ENCODE results near the gene FAM135A.
A peak's percentile ranks its signal among the peaks of the same experiment; 100 is the strongest.
"Not testable (repeated sequence)": the region's sequence is repeated elsewhere in the genome, so short reads cannot be mapped to it uniquely, and the experiment has no call there.

Gene FAM135A

DNA sequence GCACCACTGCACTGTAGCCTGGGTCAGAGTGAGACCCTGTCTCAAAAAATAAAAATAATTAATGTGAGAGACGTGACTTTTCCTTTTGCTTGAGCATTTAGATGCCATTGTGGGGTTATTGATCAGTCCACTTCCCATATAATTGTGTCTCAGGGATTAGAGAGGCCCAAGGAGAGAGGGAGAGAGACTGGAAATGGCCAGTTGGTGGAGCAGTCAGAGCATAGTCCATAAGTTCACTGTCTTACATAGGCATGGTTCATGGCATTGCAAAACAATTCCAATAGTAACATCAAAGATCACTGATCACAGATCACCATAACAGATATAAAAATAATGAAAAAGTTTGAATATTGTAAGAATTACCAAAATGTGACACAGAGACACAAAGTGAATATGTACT, 138.3 kb downstream of the FAM135A start:
- DNase-seq: no peak

DNA sequence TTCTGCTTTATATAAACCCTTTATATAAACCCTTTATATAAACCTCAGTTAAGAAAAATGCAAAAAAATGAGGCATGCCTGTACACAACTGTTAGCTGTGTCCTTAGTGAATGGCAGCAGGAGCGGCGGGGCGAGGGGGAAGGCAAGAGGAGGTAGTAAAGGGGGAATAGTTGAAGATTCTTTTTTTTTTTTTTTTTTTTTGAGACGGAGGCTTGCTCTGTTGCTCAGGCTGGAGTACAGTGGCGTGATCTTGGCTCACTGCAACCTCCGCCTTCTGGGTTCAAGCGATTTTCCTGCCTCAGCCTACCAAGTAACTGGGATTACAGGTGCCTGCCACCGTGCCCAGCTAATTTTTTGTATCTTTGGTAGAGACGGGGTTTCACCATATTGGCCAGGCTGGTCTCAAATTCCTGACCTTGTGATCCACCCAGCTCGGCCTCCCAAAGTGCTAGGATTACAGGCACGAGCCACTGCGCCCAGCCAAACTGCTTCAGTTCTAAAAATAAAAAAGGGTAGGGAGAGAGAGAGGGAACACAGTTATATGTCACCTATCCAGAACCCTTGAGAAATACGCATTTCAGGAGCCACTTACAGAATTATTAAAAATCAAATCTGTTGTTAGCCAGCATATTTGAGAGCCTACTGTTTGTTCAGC, 139.1 kb downstream of the FAM135A start:
- not testable (repeated sequence) for DNase-seq

DNA sequence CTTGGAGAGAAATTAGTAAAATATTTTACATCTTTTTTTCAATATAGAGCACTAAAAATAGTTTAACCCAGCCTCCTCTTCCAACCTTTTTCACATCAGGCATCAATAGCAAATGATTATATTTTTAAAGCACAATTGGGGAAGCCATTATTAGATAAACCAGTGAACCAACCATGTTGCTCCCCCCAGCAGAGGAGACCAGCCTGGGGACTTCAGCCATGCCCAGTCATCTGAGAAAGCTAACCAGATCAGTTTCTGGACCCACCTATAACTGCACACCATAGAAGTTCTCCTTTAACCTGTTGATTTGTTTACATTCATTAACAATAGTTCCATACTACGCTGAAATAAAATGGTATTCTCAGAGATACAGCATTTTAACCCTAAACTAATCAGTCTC, 139.7 kb downstream of the FAM135A start:
- DNase-seq: no peak

- no peak for DNase-seq
Observed at GRCh38 chr6:70557998-70558397, 144.7 kb downstream of the FAM135A start.

DNA sequence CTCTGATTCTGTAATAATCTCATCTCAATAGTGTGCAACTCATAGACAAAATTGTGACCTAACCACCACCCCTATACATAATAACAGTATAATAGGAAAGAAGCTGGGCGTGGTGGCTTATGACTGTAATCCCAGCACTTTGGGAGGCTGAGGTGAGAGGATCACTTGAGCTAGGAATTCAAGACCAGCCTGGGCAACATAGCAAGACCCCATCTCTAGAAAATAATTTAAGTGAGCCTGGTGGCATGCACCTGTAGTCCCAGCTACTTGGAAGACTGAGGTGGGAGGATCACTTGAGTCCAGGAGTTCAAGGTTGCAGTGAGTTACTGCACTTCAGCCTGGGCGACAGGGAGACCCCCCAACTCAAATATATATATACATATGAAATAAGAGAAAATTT, 149.1 kb downstream of the FAM135A start:
- not testable (repeated sequence) for DNase-seq

DNA sequence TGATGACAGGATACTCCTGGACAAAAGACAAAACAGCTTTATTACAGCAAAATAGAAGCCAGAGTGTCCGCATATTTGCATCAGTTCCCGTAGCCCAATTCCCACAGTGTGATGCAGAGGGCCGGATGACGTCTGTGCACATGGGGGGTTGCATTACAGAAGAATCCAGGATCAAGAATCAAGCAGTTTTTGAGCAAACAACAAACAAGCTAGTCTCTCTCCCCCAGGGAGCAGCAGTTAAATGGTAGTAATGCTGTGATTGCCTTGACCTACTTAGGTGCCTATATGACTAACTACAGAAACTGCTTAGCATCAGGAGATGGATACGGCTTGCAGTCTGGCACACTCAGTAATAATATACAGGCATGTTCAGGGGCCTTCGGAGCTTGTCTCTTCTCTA, 150.2 kb downstream of the FAM135A start:
- DNase-seq: no peak

GRCh38 chr6:70566751-70567382, 153.6 kb downstream of the FAM135A start, which contains the start of gene SDHAF4:
TSS of gene SDHAF4 (plus strand) at chr6:70566930. CDS start at chr6:70566941, 11 bp downstream.
- peak; percentile 94 for DNase-seq

DNA sequence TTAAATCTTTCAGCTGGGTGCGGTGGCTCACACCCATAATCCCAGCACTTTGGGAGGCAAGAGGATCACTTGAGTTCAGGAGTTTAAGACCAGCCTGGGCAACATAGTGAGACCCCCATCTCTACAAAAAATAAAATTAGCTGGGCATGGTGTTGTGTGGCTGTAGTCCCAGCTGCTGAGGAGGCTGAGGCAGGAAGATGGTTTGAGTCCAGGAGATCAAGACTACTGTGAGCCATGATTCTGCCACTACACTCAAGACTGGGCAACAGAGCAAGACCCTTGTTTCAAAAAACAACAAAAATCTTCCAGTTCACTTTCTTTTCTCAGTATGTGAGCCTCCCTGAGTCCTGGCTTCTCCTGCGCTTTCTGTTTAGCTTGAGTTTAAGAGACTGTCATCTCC, 161.3 kb downstream of the FAM135A start:
- DNase-seq: no peak

- no peak for DNase-seq
Observed at GRCh38 chr6:70575899-70576495, 162.7 kb downstream of the FAM135A start.

DNA sequence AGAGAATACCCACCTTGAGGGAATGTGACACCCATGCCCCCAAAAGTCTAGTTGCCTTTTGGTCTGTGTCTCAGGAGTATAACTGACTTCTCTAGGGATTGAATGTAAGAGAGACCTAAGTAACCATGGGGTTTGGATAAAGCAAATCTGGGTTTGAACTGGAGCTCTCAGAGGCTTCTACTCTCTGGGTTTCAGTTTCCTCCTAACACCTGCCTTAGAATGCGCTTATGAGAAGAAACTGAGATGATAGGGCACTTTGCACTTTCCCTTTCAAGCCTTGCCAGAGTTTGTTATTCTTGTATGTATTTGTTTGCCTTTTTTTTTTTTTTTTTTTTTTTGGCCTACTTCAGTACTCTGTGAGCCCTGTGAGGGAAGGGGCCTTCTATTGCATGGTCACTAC, 172.8 kb downstream of the FAM135A start:
- DNase-seq: no peak

DNA sequence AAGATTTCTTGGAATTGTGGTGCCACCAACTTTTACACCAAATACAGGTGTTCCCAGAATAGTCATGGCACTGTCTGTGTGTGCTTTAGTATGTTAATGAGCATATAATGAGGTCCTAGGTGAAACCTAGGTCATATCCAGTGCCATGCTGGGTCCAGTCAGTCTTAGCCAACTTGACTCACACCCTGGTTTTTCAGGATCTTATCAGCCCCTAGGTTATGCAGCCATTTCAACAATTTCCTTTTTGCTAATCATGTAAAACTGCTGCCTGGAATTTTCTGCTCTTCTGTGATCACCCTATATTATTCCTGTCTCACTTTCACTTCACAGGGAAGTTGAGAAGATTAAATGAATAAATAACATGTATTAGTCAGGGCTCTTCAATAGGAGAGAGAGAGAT, 177.1 kb downstream of the FAM135A start:
- no peak for DNase-seq

DNA sequence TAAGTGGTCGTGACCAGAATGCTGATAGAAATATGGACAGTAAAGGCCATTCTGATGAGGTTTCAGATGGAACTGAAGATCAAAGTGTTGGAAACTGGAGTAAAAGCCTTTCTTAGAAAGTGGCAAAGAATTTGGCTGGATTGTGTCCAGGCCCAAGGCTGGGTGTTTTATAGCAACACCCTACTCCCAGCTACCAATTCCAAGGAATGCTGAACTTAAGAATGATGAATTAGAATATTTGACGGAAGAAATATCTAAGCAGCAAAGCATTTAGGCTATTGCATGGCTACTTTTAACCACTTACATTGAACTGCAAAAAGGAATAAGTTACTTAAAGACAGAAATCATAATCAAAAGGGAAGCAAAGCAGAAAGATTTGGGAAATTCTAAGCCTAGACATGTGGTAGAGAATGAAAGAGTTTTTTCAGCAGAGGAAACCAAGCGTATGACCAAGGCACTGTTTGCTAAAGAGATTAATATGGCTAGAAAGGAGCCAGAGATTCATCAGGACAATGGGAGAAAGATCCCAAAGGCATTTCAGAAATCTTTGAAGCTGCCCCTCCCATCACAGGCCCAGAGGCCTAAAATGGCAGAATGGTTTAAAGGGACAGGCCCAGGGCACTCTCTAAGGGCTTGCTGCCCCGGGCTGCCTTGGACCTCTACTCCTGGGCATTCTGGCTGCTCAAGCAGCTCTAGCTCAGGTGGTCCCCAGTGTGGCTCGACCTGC, 179.2 kb downstream of the FAM135A start:
- no peak for DNase-seq

DNA sequence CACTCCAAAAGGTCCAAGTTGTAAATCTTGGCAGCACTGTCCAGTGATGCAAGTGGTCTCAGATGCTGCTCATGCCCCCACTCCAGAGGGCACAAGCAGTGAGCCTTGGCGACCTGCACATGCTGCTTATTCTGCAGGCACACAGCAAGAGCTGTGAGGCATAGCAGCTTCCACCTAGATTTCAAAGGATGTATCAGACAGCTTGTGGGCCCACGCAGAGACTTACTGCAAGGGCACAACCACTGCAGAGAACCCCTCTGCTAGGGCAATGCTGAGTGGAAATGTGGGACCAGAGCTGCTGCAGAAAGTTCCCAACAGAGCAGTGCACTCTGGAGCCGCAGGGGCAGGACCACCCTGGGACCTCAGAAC, 179.8 kb downstream of the FAM135A start:
- no peak for DNase-seq

- peak; percentile 60 for DNase-seq
Observed at GRCh38 chr6:70599187-70599586, 185.9 kb downstream of the FAM135A start.

DNA sequence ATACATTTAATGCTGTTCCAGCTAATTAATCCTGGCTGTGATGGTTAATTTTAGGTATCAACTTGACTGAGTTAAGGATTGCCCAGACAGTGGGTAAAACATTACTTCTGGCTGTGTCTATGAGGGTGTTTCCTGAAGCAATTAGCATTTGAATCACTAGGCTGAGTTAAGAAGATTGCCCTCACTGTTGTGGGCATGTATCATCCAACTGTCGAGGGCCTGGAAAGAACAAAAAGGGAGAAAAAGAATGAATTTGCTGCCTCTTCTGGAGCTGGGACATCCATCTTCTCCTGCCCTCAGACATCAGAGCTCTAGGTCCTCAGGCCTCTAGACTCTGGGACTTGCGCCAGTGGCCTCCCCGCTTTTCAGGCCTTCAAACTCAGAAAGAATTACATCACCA, 187.7 kb downstream of the FAM135A start:
- DNase-seq: no peak

DNA sequence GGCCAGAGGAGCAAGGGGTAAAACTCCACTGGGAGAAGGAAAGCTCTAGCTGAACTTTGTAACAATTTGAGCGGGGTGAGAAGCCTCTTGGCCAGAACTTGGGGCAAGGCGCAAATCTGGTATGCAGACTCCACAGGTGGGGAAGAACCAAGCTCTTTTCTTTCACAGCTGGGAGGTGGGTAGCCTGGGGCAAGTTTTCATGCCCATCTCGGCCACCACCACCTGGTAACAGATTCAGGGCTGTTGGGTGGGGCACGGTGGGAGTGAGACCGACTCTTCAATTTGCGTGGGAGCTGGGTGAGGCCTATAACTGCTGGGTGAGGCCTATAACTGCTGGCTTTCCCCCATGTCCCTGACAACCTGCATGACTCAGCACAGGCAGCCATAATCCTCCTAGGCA, 190.9 kb downstream of the FAM135A start:
- DNase-seq: no peak

DNA sequence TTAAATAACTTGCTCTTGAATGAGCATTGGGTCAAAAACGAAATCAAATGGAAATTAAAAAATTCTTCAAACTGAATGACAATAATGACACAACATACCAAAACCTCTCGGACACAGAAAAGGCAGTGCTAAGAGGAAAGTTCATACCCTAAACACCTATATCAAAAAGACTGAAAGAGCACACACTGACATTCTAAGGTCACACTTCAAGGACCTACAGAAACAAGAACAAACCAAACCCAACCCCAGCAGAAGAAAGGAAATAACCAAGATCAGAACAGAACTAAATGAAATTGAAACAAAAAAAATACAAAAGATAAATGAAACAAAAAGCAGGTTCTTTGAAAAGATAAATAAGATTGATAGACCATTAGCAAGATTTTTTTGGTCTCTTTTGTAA, 194.1 kb downstream of the FAM135A start:
- DNase-seq: not testable (repeated sequence)

DNA sequence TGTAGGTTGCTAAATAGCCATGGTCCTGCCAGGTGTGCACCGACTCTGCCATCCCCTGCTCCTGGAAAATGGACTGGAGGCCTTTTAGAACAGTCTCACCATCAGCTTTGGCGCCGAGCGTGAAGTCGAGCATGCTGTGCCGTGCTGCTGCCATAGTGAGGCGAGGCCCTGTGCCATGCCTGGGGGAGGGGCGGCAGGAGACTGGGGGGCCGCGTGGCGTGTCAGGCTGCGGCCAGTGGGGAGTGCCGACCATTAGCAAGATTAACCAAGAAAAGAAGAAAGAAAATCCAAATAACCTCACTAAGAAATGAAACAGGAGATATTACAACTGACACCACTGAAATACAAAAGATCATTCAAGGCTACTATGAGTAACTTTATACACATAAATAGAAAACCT, 195.9 kb downstream of the FAM135A start:
- DNase-seq: not testable (repeated sequence)
